GM21786 (cell line): Measurements from ENCODE around the gene TEAD3.

Experiments
- ATAC-seq: cut with Tn5 transposase; IDR thresholded peaks from one replicate; pipeline ENCODE4 v1.9.1; 2021; ENCODE audit not compliant: unreplicated experiment

The TEAD3 gene

GRCh38 chr6:35514587-35514986 is 17.7 kb upstream of the TEAD3 start:
- no peak for ATAC-seq

DNA sequence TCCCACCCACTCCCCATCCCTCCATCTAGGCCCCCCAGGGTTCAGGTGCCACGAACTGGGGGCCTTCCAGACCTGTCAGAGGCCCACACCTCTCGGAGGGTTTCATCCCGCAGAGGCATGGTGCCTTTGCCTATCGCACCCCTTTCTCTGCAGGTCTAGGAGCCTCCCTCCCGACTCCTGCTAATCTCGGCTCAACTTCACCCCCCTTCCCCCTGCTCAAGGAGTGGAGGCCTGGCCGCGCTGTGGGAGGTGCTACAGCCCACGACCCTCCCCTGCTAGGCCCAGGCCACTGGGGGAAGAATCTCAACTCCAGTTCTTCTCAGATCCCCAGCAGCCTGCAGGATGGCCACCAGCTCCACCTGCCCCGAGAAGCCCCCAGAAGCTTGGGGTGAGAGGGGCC is 15.9 kb upstream of the TEAD3 start, which contains the start of gene TULP1:
Gene TULP1, minus strand, starts transcription at position 157 of the 400 bp plus-strand sequence. Its CDS starts 38 bp downstream, at position 119.
- ATAC-seq: no peak

- no peak for ATAC-seq
Observed at GRCh38 chr6:35512006-35512405, 15.1 kb upstream of the TEAD3 start.

DNA sequence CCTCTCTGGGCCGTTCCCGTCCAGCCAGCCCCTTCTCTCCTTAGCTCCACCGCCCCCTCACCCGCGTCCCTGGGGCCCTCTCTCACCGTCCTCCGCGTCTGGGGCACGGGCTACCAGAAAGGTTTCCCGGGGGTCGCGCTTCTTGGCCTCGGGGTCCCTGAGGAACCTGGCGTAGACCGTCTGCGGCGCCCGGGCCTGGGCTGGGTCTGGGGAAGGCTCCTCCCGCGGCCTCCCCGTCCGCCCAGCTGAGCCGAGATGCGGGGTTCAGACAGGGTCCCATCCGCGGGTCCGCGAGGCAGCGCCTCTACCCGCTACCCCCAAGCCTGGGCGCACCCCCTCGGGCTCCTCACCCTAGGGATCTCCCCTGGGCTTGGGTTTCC is 14.7 kb upstream of the TEAD3 start:
- no peak for ATAC-seq

DNA sequence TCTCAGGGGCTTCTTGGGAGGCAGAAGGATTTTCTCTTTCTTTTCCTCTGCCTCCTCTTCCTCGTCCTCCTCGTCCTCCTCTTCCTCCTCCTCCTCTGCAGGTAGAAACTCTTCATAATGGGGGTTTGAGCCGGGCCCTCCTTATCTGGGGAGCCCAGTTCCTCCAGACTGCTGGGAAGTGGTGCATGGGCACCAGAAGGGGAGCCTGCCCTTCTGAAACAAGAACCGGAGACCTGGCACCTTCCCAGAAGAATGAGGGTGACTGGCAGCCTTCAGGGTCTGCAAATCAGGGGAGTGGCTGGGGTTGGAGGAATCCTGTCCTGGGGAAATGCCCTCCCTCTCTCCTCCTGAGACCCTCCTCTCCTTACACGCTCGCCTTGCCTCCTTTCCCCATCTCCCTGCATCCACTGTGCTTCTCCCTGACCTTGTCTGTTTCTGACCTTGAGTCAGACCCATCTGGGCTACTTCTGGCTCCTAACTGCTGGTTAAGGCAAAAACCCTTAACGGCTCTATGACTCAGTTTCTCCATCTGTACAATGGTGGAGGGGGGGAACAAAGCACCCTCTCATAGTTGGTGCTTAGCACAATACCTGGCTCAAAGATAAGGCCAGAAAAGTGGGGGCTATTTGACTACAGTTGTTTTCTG is 14.2 kb upstream of the TEAD3 start:
- no peak for ATAC-seq

GRCh38 chr6:35508542-35508941 is 11.7 kb upstream of the TEAD3 start:
- ATAC-seq: no peak

DNA sequence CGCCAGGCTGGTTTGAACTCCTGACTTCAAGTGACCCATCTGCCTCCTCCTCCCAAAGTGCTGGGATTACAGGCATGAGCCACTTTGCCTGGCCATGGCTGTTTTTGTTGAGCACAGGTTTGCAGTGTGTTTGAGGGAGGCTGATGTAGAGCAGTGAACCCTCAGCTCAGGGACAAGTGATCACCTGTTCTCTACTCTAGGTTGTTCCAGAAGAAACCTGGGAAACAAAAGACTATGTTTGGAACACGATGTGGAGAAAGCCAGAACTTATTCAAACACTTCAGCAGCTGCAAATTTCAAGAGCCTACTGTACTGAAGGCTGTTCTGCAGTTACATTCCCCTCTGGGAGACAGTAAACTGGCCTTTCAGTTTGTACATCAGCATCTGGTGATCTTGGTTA is 11.1 kb upstream of the TEAD3 start:
- ATAC-seq: no peak

DNA sequence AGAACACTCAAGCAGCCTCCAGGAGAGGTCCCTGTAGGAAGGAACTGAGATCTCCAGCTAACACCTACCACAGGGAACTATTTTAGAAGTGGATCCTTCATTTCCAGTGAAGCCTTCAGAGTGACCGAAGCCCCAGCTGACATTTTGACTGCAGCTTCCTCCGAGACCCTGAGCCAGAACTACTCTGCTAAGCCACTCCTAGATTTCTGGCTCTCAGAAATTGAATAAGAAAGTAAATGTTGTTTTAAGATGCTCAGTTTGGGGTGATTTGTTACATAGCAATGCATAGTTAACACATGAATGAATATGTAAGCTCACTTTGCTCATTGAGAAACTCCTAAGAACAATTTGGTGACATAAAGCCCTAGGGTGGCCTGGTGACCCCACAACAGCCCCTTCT is 10.3 kb upstream of the TEAD3 start:
- ATAC-seq: no peak

DNA sequence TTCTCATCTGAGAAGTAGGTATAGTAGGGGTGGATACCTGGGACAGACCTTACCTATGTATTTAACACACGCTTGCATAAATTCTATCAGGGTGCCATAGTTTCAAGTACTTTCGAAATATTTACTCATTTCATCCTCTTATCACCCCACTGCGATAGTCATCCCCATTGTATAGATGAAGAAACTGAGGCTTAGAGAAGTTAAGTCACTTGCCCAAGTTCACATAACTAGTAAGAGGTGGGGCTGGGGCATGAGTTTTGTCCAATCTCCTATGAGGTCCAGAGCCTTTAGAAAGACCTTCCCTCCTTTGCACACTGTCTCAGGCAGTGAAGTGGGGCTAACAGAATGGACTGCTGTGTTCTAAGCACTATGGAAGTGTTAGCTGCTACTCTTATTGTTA is 9.7 kb upstream of the TEAD3 start:
- no peak for ATAC-seq

DNA sequence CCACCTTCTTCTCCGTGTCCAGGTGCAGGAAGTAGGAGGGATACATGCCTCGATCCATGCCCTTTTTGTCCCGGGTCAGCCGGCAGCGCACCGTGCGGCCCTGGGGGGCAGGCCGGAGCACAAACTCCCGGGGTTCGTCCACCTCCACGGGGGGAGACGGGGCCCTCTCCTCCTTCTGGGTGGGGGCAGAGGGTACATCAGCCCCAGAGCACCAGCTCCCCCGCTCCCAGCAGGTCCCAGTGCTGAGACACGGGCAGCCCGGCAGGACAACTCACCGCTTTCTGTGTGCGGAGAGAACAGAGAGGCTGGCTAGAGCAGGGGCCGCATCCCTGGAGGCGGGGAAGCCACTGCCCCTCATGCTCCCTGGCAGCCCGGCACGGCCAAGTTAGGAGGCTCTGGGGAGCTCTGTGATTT is 9.1 kb upstream of the TEAD3 start:
- no peak for ATAC-seq

DNA sequence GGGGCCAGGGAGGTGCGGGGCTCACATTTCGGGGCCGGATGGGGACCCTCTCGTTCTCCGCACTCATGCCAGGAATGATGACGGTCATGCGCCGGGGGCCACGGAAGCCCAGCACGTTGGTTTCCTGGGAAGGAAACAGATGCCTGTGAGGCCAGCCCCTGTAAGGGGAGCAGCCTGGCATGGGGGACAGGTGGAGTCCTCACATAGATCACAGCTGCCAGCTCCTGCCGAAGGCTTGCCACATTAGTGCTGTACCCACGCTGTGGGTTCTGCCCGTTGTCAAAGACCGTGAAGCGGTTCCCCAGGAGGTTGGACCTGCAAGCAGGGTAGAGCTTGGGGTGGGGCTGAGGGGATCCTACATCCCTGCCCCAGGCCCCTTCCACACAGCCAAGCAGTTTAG is 6.7 kb upstream of the TEAD3 start:
- ATAC-seq: no peak

- no peak for ATAC-seq
Observed at GRCh38 chr6:35501784-35502183, 4.9 kb upstream of the TEAD3 start.

DNA sequence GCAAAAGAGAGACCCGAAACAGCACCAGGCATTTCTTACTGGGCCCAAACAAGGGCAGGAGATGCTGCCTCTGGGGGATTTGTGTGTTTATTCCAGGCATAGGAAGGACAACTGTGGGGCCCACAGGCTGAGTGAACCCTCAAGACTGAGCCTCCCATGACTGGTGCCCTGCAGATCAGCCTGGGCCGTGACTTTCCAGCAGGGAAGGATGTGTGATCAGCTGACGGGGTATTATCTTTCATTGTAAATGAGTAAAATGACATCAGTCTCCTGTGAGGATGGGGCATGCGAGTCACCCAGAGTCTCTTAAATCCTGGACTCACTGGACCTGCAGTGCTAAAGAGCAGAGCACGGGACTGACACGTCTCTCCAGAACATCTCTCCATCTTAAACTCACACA is 3.9 kb upstream of the TEAD3 start:
- ATAC-seq: no peak

DNA sequence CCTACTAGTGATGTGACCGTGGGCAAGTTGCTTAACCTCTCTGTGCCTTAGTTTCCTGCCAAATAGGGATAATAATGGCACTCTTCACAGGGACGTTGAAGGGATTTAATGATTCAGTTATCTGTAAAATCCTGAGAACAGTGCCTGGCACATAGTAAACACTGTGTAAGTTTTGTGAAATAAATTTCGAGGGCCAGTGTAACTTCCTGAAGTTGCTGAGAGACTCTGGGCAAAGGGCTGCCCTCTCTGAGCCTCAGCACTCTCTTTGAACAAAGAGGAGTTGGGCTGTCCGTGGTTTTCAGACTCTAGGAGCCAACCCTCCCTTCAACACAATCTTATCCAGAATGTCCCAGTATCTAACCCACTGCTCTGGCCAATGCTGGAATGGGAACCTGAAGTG is 2.5 kb upstream of the TEAD3 start:
- ATAC-seq: no peak

DNA sequence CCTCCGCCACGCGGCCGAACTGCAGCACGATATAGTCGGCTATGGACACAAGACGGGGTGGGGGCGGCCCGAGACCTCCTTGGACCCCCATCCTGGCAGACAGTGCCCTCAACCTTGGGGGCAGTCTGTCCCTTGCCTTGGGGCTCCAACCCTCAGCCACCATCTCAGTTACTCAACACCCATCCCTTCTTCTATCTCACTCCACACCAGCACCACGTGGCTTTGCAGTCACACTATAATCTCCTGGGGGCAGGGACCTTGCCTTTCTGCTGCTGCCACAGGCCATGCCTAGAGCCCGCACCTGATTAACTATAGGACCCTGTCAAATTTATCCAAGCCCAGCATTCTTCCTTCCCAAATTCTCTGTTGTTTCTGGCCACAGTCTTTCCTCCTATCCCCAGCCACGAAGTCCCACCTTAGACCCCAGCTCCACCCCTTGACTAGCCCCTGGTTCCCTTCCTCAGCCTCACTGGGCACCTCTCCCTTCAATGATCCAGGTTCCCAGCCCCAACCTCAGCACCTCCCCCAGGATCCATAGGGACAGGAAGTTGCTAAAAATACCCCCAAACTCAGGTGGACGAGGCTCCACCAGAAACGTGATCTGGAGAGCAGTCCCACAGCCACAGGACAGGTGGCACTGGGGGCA is 1.7 kb upstream of the TEAD3 start:
- no peak for ATAC-seq

GRCh38 chr6:35497571-35498421 is 917 bp upstream of the TEAD3 start:
- ATAC-seq: no peak

DNA sequence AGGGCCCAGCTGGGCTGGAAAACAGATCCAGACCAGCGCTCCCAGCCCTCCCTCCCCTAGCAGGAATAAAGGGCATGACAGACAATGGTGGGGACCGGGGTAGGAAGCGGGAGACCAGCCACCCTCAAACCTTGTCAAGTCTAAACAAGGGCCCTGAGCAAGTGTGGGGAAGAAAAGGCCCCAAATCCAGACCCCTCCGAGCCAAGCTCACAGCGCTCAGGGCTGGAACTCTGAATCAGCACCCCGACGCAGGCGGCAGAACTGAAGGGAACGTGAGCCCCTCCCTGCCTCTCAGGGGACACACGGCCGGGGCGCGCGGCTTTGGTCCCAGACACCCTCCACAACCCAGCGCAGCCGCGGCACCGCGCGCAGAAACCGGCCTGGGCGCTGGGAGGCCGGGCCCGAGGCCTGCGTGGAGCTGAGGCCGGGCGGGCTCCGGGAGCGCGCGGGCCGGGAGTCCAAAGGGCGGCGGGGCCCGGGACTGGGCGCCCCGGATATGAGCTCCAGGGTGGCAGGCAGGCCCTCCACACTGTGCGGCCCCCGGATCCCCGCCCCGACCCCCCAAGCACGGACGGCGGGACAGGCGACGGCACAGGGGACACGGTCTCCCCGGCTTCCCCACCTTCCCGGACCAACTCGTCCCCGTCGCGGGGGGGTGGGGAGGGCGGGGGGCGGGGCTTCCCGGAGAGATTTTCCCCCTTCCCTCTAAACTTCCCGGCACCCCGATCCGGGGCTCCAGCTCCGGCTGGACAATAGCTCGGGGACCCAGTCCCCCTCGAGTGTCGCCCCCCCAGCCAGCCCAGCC is 641 bp downstream of the TEAD3 start:
- ATAC-seq: no peak

- no peak for ATAC-seq
Observed at GRCh38 chr6:35495258-35496035, 1.4 kb downstream of the TEAD3 start.

DNA sequence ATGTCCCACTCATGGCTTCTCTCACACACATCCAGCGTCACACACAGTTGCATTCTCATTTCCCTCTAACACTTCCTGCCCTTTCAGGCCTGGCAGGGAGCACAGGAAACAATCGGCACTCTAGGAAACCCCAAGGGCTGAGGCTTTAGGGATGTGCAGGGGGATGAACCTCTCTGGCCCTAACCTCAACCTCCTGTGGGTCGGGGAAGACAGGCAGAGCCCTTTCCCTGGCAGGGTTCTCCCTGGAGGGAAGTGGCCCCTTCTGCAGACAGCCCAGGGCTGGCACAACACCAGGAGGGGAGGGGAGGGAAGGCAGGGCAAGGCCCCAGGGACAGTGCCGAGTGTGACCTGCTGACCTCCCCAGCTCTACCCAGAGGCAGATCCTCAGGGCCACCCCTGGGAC is 2.7 kb downstream of the TEAD3 start:
- ATAC-seq: no peak

DNA sequence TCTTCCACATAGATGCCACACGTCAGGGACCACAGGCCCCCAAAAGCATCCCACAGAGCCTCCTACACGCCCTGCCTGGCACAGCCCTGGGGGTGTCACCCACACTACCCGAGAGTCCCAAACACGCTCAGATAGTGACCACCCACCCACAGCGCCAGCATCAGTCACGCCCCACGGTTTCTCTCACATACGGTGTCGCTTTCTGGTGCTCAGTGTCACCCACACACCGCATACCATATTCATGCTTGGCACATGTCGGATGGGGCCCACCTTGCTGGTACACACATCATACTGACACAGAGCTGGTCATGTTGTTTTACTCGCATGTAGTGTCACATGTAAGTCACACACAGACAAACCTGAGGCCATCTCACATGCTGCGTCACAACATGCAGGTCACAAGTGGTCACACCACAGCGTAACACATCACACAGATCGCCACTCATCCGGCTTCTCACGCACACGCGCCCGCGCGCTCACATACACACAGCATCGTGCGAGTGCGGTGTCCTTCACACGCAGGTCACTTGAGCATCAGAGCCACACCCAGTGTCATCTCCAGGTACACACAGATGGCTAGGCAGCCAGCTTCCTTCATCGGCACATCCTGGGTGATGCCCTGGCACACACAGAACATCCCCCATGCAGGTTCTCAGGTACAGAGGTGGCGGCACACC is 3.4 kb downstream of the TEAD3 start:
- no peak for ATAC-seq
